Duodenal mucosa (tissue), 2 donors: ENCODE measurements around the gene SLC25A42.
"Not testable (repeated sequence)": the region's sequence is repeated elsewhere in the genome, so short reads cannot be mapped to it uniquely, and the experiment has no call there.

ENCODE experiments used
- H3K27ac ChIP-seq: one replicate; pipeline ENCODE4 v1.7.0; 2013; ENCODE audit warnings: low read depth, low read length
- H3K27me3 ChIP-seq, 2 donors: one replicate each; pipeline ENCODE4 v1.7.0; 2013; ENCODE audit warnings: low read length in 2 of 2, control low read depth in 1 of 2; ENCODE audit not compliant: insufficient read depth in 2 of 2, control insufficient read depth in 1 of 2
- H3K36me3 ChIP-seq, 2 donors: one replicate each; pipeline ENCODE4 v1.7.0; 2013; ENCODE audit warnings: low read length in 2 of 2, control low read depth in 1 of 2; ENCODE audit not compliant: insufficient read depth in 2 of 2, control insufficient read depth in 1 of 2
- H3K4me1 ChIP-seq, 2 donors: one replicate each; pipeline ENCODE4 v1.7.0; 2013; ENCODE audit warnings: low read length in 2 of 2, control low read depth in 1 of 2; ENCODE audit not compliant: insufficient read depth in 2 of 2, control insufficient read depth in 1 of 2
- H3K4me3 ChIP-seq, 2 donors: one replicate each; pipeline ENCODE4 v1.7.0; 2013; ENCODE audit warnings: low read length in 2 of 2, low read depth in 1 of 2
- H3K9ac ChIP-seq, 2 donors: one replicate each; pipeline ENCODE4 v1.7.0; 2013; ENCODE audit warnings: low read length in 2 of 2, low read depth in 1 of 2
- H3K9me3 ChIP-seq, 2 donors: one replicate each; pipeline ENCODE4 v1.7.0; 2013; ENCODE audit warnings: low read length in 2 of 2, control low read depth in 1 of 2; ENCODE audit not compliant: control insufficient read depth in 1 of 2

SLC25A42 gene

DNA sequence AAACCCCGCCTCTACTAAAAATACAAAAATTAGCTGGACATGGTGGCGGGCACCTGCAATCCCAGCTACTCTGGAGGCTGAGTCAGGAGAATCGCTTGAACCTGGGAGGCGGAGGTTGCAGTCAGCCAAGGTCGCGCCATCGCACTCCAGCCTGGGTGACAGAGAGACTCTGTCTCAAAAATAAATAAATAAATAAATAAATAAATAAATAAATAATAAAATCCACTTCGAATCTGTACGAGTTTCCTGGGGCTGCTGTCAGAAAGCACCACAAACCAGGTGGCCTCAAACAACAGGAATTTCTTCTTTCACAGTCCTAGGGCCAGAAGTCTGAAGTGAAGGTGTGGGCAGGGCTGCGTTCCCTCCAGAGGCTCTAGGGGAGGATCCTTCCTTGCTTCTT is 38.8 kb downstream of the SLC25A42 start:
- not testable (repeated sequence) for H3K36me3 ChIP-seq, H3K4me3 ChIP-seq, H3K9ac ChIP-seq, H3K27ac ChIP-seq, H3K27me3 ChIP-seq, H3K9me3 ChIP-seq
- peaks cover 12 to 25% of the 10 kb centered on the region in 2 donors for H3K4me1 ChIP-seq

DNA sequence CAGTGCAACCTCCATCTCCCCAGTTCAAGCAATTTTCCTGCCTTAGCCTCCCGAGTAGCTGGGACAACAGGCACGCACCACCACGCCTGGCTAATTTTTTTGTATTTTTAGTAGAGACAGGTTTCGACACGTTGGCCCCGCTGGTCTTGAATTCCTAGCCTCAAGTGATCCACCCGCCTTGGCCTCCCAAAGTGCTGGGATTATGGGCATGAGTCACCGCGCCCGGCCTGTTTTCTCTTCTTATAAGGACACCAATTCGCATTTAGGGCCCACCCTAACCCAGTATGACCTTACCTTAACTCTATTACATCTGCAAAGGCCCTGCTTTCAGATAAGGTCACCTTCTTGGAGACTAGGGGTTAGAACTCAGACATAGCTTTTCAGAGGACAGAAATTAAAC is 39.4 kb downstream of the SLC25A42 start:
- H3K36me3 ChIP-seq = peaks cover 0 to 8% of the 10 kb centered on the region in 2 donors
- H3K9me3 ChIP-seq = no peaks in the 10 kb centered on the region
- no peaks in the 10 kb centered on the region for H3K27me3 ChIP-seq
- no peak overlapping the region for H3K4me3 ChIP-seq
- no peak overlapping the region for H3K9ac ChIP-seq
- H3K4me1 ChIP-seq = peaks cover 8 to 25% of the 10 kb centered on the region in 2 donors
- no peak overlapping the region for H3K27ac ChIP-seq

DNA sequence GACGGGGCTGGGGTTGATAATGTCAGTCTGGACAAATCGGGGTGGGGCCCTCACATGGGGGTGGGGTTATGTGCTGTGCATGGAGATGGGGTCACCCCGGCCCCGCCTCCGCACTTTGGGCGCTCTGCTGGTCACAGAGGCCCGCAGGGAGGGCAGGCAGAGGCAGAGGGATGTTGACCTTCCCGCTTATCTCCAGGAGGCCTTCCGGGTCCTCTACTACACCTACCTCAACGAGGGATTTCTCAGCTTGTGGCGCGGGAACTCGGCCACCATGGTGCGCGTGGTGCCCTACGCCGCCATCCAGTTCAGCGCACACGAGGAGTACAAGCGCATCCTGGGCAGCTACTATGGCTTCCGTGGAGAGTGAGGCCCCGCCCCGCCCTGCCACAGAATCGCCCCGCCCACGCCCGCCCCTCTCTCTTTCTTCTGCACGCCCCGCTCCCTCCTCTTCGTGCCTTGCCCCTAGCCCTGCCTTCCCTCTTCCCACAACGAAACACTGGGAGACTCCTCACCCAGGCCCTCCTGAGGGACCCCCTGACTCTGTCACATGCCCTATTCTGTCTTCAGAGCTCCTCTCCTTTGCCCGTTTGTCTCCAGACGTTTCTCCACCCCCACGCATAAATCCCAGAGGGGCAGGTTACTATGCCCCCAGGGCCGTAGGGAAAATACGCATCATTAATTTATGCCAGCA is 41.7 kb downstream of the SLC25A42 start:
- Histone ChIP-seq H3K4me3 (peak overlapping the region; percentile 60 to 67), H3K27me3 (no peaks in the 10 kb centered on the region), H3K27ac (peak overlapping the region; percentile 13), H3K9ac (peak overlapping the region; percentile 33 to 54), H3K9me3 (no peaks in the 10 kb centered on the region), H3K36me3 (peaks cover 0 to 7% of the 10 kb centered on the region in 2 donors), H3K4me1 (peaks cover 0 to 14% of the 10 kb centered on the region in 2 donors)

DNA sequence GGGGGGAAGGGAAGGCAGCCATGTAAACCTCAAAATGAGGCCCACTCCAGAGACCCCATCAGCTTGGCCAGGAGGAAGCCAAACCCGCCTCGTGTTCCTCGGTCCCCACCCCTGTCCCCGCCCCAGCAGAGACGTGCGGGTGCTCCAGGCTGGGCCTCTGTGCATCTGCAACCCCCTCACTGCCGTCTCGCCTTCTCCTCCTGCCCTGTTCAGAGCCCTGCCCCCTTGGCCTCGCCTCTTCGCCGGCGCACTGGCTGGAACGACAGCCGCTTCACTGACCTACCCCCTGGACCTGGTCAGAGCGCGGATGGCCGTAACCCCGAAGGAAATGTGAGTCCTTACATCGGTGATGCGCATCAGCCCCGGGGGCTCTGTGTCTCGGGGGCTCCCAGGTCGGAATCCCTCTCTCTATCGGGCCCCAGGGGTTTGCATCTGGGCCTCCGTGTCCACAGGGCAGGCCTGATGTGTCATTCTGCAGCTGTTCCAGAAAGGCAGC is 42.3 kb downstream of the SLC25A42 start:
- Histone ChIP-seq H3K9ac (peak overlapping the region; percentile 33 to 54), H3K4me1 (peaks cover 3 to 19% of the 10 kb centered on the region in 2 donors), H3K27ac (peak overlapping the region; percentile 13), H3K9me3 (no peaks in the 10 kb centered on the region), H3K36me3 (peaks cover 0 to under 1% of the 10 kb centered on the region in 2 donors), H3K27me3 (no peaks in the 10 kb centered on the region), H3K4me3 (peak overlapping the region; percentile 60 to 67)

DNA sequence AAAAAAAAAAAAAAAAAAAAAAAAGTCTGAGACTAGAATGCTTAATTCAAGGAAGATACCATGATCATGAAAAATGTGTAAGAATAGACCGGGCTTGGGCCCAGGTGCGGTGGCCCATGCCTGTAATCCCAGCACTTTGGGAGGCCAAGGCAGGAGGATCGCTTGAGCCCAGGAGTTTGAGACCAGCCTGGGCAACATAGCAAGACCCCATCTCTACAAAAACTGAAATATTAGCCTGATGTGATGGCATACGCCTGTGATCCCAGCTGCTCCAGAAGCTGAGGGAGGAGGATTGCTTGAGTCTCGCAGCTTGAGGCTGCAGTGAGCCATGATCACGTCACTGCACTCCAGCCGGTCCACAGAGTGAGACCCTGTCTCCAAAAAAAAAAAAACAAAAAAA is 43.1 kb downstream of the SLC25A42 start:
- H3K36me3 ChIP-seq, H3K9ac ChIP-seq, H3K27me3 ChIP-seq, H3K27ac ChIP-seq, H3K4me3 ChIP-seq, H3K9me3 ChIP-seq: not testable (repeated sequence)
- H3K4me1 ChIP-seq = peaks cover 6 to 23% of the 10 kb centered on the region in 2 donors

DNA sequence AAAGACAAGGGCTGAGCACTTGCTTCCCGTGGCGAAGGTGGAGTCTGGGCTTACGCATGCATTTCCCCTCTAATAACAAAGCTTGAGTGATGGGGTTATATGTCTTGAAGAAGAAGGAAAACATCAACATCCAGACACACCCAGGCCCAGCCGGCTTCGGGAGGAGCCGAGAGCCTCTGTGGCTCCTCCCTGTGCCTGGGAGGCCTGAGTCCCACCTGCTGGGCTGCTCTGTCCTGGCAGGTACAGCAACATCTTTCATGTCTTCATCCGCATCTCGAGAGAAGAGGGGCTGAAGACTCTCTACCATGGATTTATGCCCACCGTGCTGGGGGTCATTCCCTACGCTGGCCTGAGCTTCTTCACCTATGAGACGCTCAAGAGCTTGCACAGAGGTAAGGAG is 43.9 kb downstream of the SLC25A42 start:
- no peaks in the 10 kb centered on the region for H3K36me3 ChIP-seq
- H3K4me1 ChIP-seq = peaks cover 6 to 23% of the 10 kb centered on the region in 2 donors
- H3K9me3 ChIP-seq = no peaks in the 10 kb centered on the region
- H3K9ac ChIP-seq = no peak overlapping the region
- no peak overlapping the region for H3K4me3 ChIP-seq
- H3K27ac ChIP-seq = no peak overlapping the region
- H3K27me3 ChIP-seq = no peaks in the 10 kb centered on the region

DNA sequence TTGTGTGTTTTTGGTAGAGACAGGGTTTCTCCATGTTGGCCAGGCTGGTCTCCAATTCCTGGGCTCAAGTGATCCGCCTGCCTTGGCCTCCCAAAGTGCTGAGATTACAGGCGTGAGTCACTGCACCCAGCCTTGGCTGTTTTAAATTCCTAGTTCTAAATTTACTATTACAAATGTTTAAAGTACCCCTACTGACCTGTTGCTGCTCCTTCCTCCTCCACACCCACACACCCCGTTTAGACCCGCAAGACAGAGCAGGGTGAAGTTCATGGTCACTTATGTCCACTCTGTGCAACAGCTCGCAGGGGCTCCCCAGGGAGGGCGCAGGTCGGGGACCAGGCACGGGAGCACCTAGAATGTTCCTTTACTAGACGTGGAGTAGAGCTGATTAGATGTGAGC is 45.8 kb downstream of the SLC25A42 start:
- Histone ChIP-seq H3K36me3 (no peaks in the 10 kb centered on the region), H3K4me3 (no peak overlapping the region), H3K27ac (no peak overlapping the region), H3K4me1 (peaks cover 6 to 21% of the 10 kb centered on the region in 2 donors), H3K9ac (no peak overlapping the region), H3K9me3 (no peaks in the 10 kb centered on the region), H3K27me3 (no peaks in the 10 kb centered on the region)

DNA sequence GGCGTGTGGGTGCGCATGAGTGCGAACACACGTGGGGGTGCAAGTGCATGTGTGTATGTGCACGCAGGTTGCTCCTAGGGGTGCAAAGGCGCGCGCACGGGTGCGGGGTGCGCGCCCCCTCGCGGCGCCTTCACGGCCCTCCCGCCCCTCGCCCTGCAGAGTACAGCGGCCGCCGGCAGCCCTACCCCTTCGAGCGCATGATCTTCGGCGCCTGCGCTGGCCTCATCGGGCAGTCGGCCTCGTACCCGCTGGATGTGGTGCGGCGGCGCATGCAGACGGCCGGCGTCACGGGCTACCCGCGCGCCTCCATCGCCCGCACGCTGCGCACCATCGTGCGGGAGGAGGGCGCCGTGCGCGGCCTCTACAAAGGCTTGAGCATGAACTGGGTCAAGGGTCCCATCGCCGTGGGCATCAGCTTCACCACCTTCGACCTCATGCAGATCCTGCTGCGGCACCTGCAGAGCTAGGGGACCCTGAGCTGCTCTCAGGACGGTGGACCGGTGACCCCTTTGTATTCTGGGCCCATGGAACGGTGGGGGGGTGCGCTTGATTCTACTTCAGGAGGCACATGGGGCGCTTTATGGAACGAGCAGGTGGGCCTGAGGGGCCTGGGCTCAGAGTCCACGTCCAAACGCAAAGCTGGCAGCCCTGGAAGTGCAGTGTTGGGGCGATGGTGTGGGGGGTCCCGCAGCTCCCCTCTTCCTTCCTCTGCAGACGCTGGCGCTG is 46.8 kb downstream of the SLC25A42 start:
- Histone ChIP-seq H3K27me3 (no peaks in the 10 kb centered on the region), H3K4me1 (peaks cover 6 to 15% of the 10 kb centered on the region in 2 donors), H3K27ac (no peak overlapping the region), H3K36me3 (no peaks in the 10 kb centered on the region), H3K4me3 (no peak overlapping the region), H3K9me3 (no peaks in the 10 kb centered on the region), H3K9ac (no peak overlapping the region)

DNA sequence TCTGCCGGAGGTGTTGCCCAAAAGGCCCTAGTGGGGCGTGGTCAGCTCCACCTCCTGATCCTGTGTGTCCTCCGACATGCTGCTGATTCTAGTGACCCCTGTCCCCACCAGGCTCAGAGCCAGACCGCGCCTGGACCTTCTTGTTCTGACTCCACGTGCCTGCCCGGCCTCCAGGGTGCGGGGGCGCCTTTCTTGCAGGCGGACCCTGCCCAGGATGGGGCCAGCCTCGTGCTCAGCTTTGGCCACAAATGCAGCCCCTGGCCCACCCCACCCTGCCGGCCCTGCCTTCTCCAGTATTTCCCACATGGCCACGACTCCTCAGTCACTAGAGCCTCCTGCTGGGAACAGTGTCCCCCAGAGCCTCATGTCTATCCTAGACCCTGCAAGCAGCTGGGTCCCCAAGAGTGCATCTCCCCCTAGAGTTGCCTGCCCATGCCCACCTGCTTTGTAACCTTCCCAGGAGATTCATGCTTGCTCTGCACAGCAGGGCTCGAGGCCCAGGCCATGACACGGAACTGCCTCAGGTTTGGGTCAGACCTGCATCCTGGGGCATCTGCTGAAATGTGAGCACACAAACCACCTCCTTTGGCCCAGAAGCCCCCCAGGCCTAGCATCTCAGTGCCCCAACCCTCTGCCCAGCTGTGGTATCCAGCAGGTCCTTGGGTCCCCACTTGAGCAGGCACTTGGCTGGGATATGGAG is 47.5 kb downstream of the SLC25A42 start:
- H3K9me3 ChIP-seq = no peaks in the 10 kb centered on the region
- H3K4me1 ChIP-seq = peaks cover 6 to 10% of the 10 kb centered on the region in 2 donors
- no peaks in the 10 kb centered on the region for H3K36me3 ChIP-seq
- no peak overlapping the region for H3K4me3 ChIP-seq
- H3K27ac ChIP-seq = no peak overlapping the region
- H3K9ac ChIP-seq = no peak overlapping the region
- H3K27me3 ChIP-seq = no peaks in the 10 kb centered on the region
